Skeletal muscle satellite cell (primary cell): Measurements from ENCODE around the gene LCOR.

ENCODE experiments used
- H3K27me3 ChIP-seq: 2 replicates; pipeline ENCODE4 v1.7.0; 2013; ENCODE audit warnings: low read length; ENCODE audit not compliant: control insufficient read depth, insufficient read depth
- H3K36me3 ChIP-seq: 2 replicates; pipeline ENCODE4 v1.7.0; 2013; ENCODE audit warnings: mild to moderate bottlenecking, control low read depth, low read length; ENCODE audit not compliant: insufficient read depth
- H3K4me1 ChIP-seq: 2 replicates; pipeline ENCODE4 v1.7.0; 2013; ENCODE audit warnings: low read length; ENCODE audit not compliant: control insufficient read depth, insufficient read depth
- H3K4me2 ChIP-seq: 2 replicates; pipeline ENCODE4 v1.7.0; 2013; ENCODE audit warnings: mild to moderate bottlenecking, low read length
- H3K4me3 ChIP-seq: 2 replicates; pipeline ENCODE4 v1.7.0; 2013; ENCODE audit warnings: low read length
- H3K9ac ChIP-seq: 2 replicates; pipeline ENCODE4 v1.7.0; 2013; ENCODE audit warnings: mild to moderate bottlenecking, low read depth, low read length, moderate library complexity
- H3K9me3 ChIP-seq: replicated peaks from 2 replicates; pipeline ENCODE4 v1.7.0; 2013; ENCODE audit warnings: mild to moderate bottlenecking, control low read depth, low read length

LCOR gene

DNA sequence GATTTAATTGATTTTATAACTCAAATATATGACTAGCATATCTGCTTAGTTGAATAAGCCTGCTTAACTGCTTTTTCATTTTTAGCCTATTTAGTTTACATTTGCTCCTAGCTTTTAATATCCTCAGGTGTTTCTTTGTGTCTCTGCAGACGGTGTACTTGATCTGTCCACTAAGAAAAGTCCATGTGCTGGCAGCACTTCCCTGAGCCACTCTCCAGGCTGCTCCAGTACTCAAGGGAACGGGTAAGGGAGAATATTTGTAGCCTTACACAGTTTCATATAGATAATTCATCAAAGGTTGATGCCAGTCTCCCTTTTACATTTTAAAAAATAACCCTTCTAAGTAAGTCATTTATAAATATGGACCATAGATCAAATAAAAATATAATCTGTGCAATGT lies 119.9 kb downstream of the LCOR start:
- no peak overlapping the region for H3K9ac ChIP-seq
- no peak overlapping the region for H3K4me2 ChIP-seq
- no peaks in the 10 kb centered on the region for H3K4me1 ChIP-seq
- no peaks in the 10 kb centered on the region for H3K9me3 ChIP-seq
- H3K4me3 ChIP-seq, result no peak overlapping the region
- H3K27me3 ChIP-seq, result no peaks in the 10 kb centered on the region
- H3K36me3 ChIP-seq, result peaks cover 28% of the 10 kb centered on the region

GRCh38 chr10:96955794-96956193 lies 123.7 kb downstream of the LCOR start:
- H3K9ac ChIP-seq, result no peak overlapping the region
- H3K4me1 ChIP-seq, result peaks cover 14% of the 10 kb centered on the region
- H3K27me3 ChIP-seq, result no peaks in the 10 kb centered on the region
- H3K4me3 ChIP-seq, result no peak overlapping the region
- H3K9me3 ChIP-seq, result no peaks in the 10 kb centered on the region
- H3K36me3 ChIP-seq, result peaks cover 18% of the 10 kb centered on the region
- H3K4me2 ChIP-seq, result no peak overlapping the region

GRCh38 chr10:96958071-96958470 lies 126.0 kb downstream of the LCOR start:
- Histone ChIP-seq H3K36me3 (peaks cover 15% of the 10 kb centered on the region), H3K4me3 (no peak overlapping the region), H3K27me3 (no peaks in the 10 kb centered on the region), H3K9me3 (no peaks in the 10 kb centered on the region), H3K9ac (no peak overlapping the region), H3K4me2 (no peak overlapping the region), H3K4me1 (peaks cover 19% of the 10 kb centered on the region)

GRCh38 chr10:96959733-96960132 lies 127.6 kb downstream of the LCOR start:
- Histone ChIP-seq H3K9me3 (no peaks in the 10 kb centered on the region), H3K4me2 (peak overlapping the region; percentile 16), H3K36me3 (peaks cover 18% of the 10 kb centered on the region), H3K27me3 (no peaks in the 10 kb centered on the region), H3K9ac (no peak overlapping the region), H3K4me3 (no peak overlapping the region), H3K4me1 (peaks cover 22% of the 10 kb centered on the region)

- H3K4me3 ChIP-seq, result no peak overlapping the region
- H3K36me3 ChIP-seq, result peaks cover 7% of the 10 kb centered on the region
- H3K9me3 ChIP-seq, result no peaks in the 10 kb centered on the region
- H3K9ac ChIP-seq, result no peak overlapping the region
- no peak overlapping the region for H3K4me2 ChIP-seq
- no peaks in the 10 kb centered on the region for H3K27me3 ChIP-seq
- peaks cover 22% of the 10 kb centered on the region for H3K4me1 ChIP-seq
Measured at GRCh38 chr10:96960872-96961271, 128.8 kb downstream of the LCOR start.

DNA sequence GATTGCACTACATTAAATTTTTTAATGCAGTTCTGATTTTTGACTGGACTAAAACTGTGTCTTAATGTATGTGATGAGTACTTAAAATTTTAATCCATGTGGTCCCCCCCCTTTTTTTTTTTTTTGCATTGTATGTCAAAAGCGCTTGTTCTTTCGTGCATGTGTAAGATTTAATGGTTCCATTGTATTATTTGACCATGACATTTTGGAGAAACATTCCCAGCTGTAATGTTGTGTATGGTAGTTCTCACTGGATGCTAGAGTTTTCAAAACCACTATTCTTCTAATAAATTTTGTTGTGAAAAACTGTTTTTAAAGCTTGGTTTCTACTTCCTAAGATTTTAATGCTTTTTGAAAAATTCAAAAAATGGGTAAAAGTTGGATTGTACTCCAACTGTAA lies 132.0 kb downstream of the LCOR start:
- peaks cover 5% of the 10 kb centered on the region for H3K36me3 ChIP-seq
- H3K4me3 ChIP-seq, result no peak overlapping the region
- no peaks in the 10 kb centered on the region for H3K27me3 ChIP-seq
- peaks cover 41% of the 10 kb centered on the region for H3K4me1 ChIP-seq
- H3K9me3 ChIP-seq, result no peaks in the 10 kb centered on the region
- no peak overlapping the region for H3K9ac ChIP-seq
- no peak overlapping the region for H3K4me2 ChIP-seq

- H3K9me3 ChIP-seq, result no peaks in the 10 kb centered on the region
- peak overlapping the region; percentile 13 for H3K9ac ChIP-seq
- peaks cover 22% of the 10 kb centered on the region for H3K4me1 ChIP-seq
- no peak overlapping the region for H3K4me3 ChIP-seq
- H3K4me2 ChIP-seq, result peak overlapping the region; percentile 19
- H3K36me3 ChIP-seq, result peaks cover 5% of the 10 kb centered on the region
- no peaks in the 10 kb centered on the region for H3K27me3 ChIP-seq
Measured at GRCh38 chr10:96967847-96968246, 135.7 kb downstream of the LCOR start.

DNA sequence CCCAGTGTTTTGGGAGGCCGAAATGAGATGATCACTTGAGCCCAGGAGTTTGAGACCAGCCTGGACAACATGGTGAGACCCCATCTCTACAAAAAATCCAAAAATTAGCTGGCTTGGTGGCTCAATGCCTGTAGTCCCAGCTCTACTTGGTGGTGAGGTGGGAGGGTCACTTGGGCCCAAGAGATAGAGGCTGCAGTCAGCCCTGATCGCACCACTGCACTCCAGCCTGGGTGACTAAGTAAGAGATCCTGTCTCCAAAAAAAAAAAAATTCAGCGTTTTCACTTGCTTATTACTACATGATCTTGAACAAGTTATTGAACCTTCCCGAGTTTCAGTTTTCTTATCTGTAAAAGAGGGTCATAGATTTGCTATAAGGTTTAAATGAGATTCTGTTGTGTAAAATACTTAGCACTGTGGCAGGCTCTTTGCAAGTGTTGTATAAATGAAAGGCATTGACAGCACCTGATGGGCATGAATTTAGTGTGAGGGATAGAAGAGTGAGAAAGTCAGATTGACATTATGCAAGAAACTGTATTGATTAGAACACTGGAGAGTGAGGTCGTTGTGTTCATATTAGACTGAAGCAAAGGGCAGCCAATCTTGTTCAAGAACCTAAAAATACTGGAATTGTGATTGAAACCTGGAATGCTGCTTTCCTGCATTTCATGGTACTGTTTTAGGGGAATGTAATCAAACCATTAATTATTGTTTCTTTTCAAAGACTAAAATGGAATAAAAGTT lies 136.8 kb downstream of the LCOR start:
- peaks cover 19% of the 10 kb centered on the region for H3K4me1 ChIP-seq
- H3K4me2 ChIP-seq, result no peak overlapping the region
- no peaks in the 10 kb centered on the region for H3K36me3 ChIP-seq
- no peak overlapping the region for H3K4me3 ChIP-seq
- H3K27me3 ChIP-seq, result no peaks in the 10 kb centered on the region
- H3K9me3 ChIP-seq, result no peaks in the 10 kb centered on the region
- H3K9ac ChIP-seq, result no peak overlapping the region

DNA sequence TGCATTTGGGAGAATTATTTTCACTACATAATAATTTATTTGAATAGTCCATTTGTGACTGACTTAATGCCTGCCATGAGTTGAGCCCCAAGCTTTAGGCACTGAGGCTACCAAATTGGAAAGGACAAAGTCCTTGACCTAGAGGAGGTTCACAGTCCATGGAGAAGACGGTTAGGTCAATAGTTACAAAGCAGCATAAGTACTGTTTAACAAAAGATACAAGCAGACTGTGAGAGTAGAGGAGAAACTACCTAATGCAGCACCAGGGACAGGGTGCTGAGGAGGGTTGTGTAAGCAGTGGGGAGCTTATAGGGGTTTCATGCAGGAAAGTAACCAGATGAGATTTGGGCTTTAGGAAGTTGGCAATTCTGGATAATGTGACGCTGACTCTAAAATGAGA lies 139.2 kb downstream of the LCOR start:
- Histone ChIP-seq H3K9me3 (no peaks in the 10 kb centered on the region), H3K9ac (no peak overlapping the region), H3K36me3 (no peaks in the 10 kb centered on the region), H3K27me3 (no peaks in the 10 kb centered on the region), H3K4me1 (peaks cover 19% of the 10 kb centered on the region), H3K4me3 (no peak overlapping the region), H3K4me2 (no peak overlapping the region)

GRCh38 chr10:96972264-96972663 lies 140.2 kb downstream of the LCOR start:
- peaks cover 12% of the 10 kb centered on the region for H3K4me1 ChIP-seq
- no peaks in the 10 kb centered on the region for H3K27me3 ChIP-seq
- H3K4me3 ChIP-seq, result no peak overlapping the region
- no peak overlapping the region for H3K4me2 ChIP-seq
- no peak overlapping the region for H3K9ac ChIP-seq
- no peaks in the 10 kb centered on the region for H3K9me3 ChIP-seq
- H3K36me3 ChIP-seq, result no peaks in the 10 kb centered on the region

DNA sequence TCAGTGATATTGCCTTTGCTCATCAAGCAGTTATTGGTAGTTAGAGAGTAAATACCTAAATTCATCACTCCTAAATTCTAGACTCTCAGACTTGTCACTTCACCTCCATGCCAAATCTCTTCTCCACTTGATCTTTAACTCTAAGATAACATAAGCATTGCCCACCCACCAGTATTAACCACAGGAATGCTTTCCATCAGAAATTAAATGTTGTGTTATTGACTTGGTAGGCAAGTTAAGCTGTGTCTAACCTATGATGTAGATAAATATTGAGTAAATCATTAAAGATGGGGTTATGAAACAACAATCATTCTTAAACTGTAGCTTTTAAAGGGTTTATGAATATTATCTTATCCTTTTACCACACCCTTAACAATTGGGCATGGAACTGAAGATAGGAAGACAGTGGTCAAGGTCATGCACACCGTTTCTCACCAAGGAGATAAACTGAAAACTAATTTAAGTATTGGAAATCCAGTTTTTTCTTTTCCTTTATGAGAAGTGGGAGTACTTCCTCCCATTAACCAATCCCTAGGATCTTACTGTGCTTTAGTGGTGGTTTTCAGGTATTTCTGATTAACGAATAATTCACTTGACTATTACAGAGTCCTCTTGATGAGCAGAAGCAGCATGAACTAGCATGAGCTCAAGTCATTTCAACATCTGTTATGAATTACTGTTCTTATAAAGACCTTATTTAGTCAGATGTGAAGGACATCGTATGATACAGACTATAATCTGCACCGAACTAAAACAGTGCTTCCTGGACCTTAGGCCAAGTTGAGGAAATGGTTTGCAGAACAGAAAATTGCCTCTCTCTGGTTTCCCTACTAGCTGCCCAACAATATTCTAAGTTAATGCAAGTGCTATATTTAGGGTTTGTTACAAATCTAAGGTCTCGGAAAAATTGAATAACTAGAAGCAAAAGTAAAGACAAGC lies 142.0 kb downstream of the LCOR start:
- no peaks in the 10 kb centered on the region for H3K4me1 ChIP-seq
- H3K4me3 ChIP-seq, result no peak overlapping the region
- no peak overlapping the region for H3K9ac ChIP-seq
- H3K36me3 ChIP-seq, result no peaks in the 10 kb centered on the region
- no peak overlapping the region for H3K4me2 ChIP-seq
- no peaks in the 10 kb centered on the region for H3K27me3 ChIP-seq
- no peaks in the 10 kb centered on the region for H3K9me3 ChIP-seq
